GM12878 (cell line): Measurements from ENCODE around the gene C1QTNF5. TPM values are rescaled to one million over a fixed set of nuclear protein-coding genes. Genes with fewer than 3 reads are reported as not detected.

Experiments used
- ATAC-seq: fragments of 200-7000 bp; cut with Tn5 transposase; 3 replicates; pipeline ENCODE4 v1.9.1; 2020; ENCODE audit warnings: mild to moderate bottlenecking, moderate library complexity
- BruUV-seq: library from RNA; stranded (reverse); fragments of 400-500 nt; replicated peaks from 2 replicates; lab custom pipeline; 2021; lab: Mats Ljungman, UMichigan
- CTCF ChIA-PET: fragments of 300-600 bp; sonication (Branson Sonifier 250); formaldehyde crosslinking; extraction: SDS; loops from one replicate; lab custom pipeline; 2021; ENCODE audit warnings: inconsistent platforms; lab: Yijun Ruan, JAX
- POLR2A ChIA-PET: fragments of 350-600 bp; formaldehyde crosslinking; extraction: SDS; loops from one replicate; lab custom pipeline; 2021; ENCODE audit warnings: inconsistent platforms; lab: Charles Lee
- RAD21 ChIA-PET: fragments of 300-600 bp; sonication (Branson Sonifier 250); formaldehyde crosslinking; loops from one replicate; lab custom pipeline; 2023; ENCODE audit warnings: antibody characterized with exemption; ENCODE audit not compliant: unreplicated experiment; lab: Charles Lee
- SMC1A ChIA-PET: fragments of 300-600 bp; sonication (Branson Sonifier 250); formaldehyde crosslinking; loops from one replicate; lab custom pipeline; 2023; ENCODE audit not compliant: unreplicated experiment, uncharacterized antibody; lab: Charles Lee
- DNase-seq: peaks from one replicate; pipeline ENCODE4 v3.0.0-alpha.2; 2011; ENCODE audit warnings: low read depth, low spot score
- FAIRE-seq: peaks from 3 replicates; lab custom pipeline; 2011; peaks lifted over from hg19 to GRCh38; lab: Jason Lieb, UNC
- H2AFZ ChIP-seq: 2 replicates; pipeline ENCODE4 v1.6.0; 2011; ENCODE audit warnings: low read depth, low read length, control low read depth; ENCODE audit not compliant: control insufficient read depth
- H3K27ac ChIP-seq: 2 replicates; pipeline ENCODE4 v1.5.1; 2011; ENCODE audit warnings: control low read depth; ENCODE audit not compliant: control insufficient read depth, insufficient read depth
- H3K27me3 ChIP-seq, 2 experiments: replicated peaks in 1 of 2; 2 replicates each; pipeline versions ENCODE4 v1.6.0 to v1.6.1; 2011; ENCODE audit warnings: low read length in 1 of 2; ENCODE audit not compliant: control insufficient read depth in 2 of 2, insufficient read depth in 2 of 2
- H3K36me3 ChIP-seq, 2 experiments: 2 replicates each; pipeline ENCODE4 v1.5.1; 2011; ENCODE audit warnings: low read length in 1 of 2; ENCODE audit not compliant: control insufficient read depth in 2 of 2, insufficient read depth in 2 of 2
- H3K4me1 ChIP-seq: 2 replicates; pipeline ENCODE4 v1.6.1; 2011; ENCODE audit warnings: mild to moderate bottlenecking, low read length, moderate library complexity, mixed read lengths; ENCODE audit not compliant: control insufficient read depth, insufficient read depth
- H3K4me2 ChIP-seq: 2 replicates; pipeline ENCODE4 v1.6.0; 2011; ENCODE audit warnings: control low read depth; ENCODE audit not compliant: control insufficient read depth, insufficient read depth
- H3K4me3 ChIP-seq: fragments of 200-600 bp; sonication (generic); 2 replicates; pipeline ENCODE4 v1.5.1; 2016
- H3K79me2 ChIP-seq: 2 replicates; pipeline ENCODE4 v1.6.0; 2011; ENCODE audit warnings: low read length; ENCODE audit not compliant: control insufficient read depth, insufficient read depth
- H3K9ac ChIP-seq: 2 replicates; pipeline ENCODE4 v1.8.0; 2011; ENCODE audit warnings: low read length, control low read depth, mixed read lengths; ENCODE audit not compliant: control insufficient read depth, insufficient read depth
- H3K9me3 ChIP-seq: replicated peaks from 3 replicates; pipeline ENCODE4 v1.5.1; 2011; ENCODE audit warnings: mild to moderate bottlenecking, low read length; ENCODE audit not compliant: control insufficient read depth, insufficient read depth
- H4K20me1 ChIP-seq: 2 replicates; pipeline ENCODE4 v1.6.0; 2011; ENCODE audit not compliant: control insufficient read depth, insufficient read depth
- ASH2L ChIP-seq: fragments of 300-600, 200-600 bp; sonication (generic); IDR thresholded peaks from 2 replicates; pipeline ENCODE4 v1.6.1; 2017; ENCODE audit warnings: low read depth, mild to moderate bottlenecking, borderline replicate concordance
- CHD1 ChIP-seq: IDR thresholded peaks from 2 replicates; pipeline ENCODE4 v1.6.1; 2012; ENCODE audit warnings: low read depth, low read length, improper control_type of control experiment
- RCOR1 ChIP-seq: conservative IDR thresholded peaks from 2 replicates; pipeline ENCODE4 v1.6.1; 2012; ENCODE audit warnings: low read depth, low read length, improper control_type of control experiment
- WGBS: methylation state at CpG from one replicate; pipeline ENCODE4 v1.1.6; 2016; ENCODE audit warnings: low lambda C conversion rate; ENCODE audit not compliant: insufficient replicate concordance, insufficient coverage; ENCODE audit errors: missing lambda C conversion rate; 5-methylcytosine and 5-hydroxymethylcytosine counted together
- in situ Hi-C: fragments of 300-500 bp; cut with MboI; formaldehyde crosslinking; loops from 9 replicates; pipeline ENCODE4 v1.14.3; 2018; ENCODE audit warnings: mixed read lengths
- intact Hi-C: fragments of 100-400 bp; cut with micrococcal nuclease; formaldehyde crosslinking; loops from one replicate; pipeline ENCODE4 v1.14.2; 2022; ENCODE audit not compliant: unreplicated experiment
- polyA plus RNA-seq, 11 experiments: library from polyadenylated mRNA; depleted of rRNA in 4 of 11; unstranded in 6 of 11; stranded (reverse) in 5 of 11; fragments of >200 nt; fragmentation: Nextera tagmentation in 4 of 11; fragmentation: Illumina TruSeq in 1 of 11; extraction: Ambion mirVana in 4 of 11; extraction: Trizol in 1 of 11; gene quantifications; 1 replicate in 1 of 11; 2 replicates in 10 of 11; pipeline versions ENCODE4 v1.2.1 to v1.2.3, GENCODE V29; 2011 to 2016; ENCODE audit warnings: inconsistent platforms in 2 of 11, missing spikeins in 2 of 11, low read depth in 1 of 11
- total RNA-seq, 4 experiments: library from RNA; depleted of rRNA in 3 of 4; stranded (reverse); fragments of >200 nt in 3 of 4; fragmentation: Illumina TruSeq in 1 of 4; extraction: Trizol in 1 of 4; gene quantifications; 2 replicates each; pipeline versions ENCODE4 v1.2.1 to v1.2.3, GENCODE V29; 2013 to 2021
- TF ChIP-seq, protein P1 (sequence below): IDR thresholded peaks from 2 replicates; pipeline ENCODE4 v1.6.1; 2012; ENCODE audit warnings: improper control_type of control experiment, low read depth, low read length; ENCODE audit not compliant: insufficient replicate concordance
- TF ChIP-seq, protein P2 (sequence below): fragments of 450-650 bp; IDR thresholded peaks from 2 replicates; pipeline ENCODE4 v1.6.1; 2017; ENCODE audit warnings: antibody characterized with exemption, mild to moderate bottlenecking, moderate library complexity
- TF ChIP-seq, protein P3 (sequence below): fragments of 450-650 bp; IDR thresholded peaks from 2 replicates; pipeline ENCODE4 v1.6.1; 2016; ENCODE audit warnings: mild to moderate bottlenecking, moderate library complexity, borderline replicate concordance

The C1QTNF5 gene
- total and polyA plus RNA-seq, 10 of the 15 experiments (the other 5 are each of a cell fraction or from before 2014, with no cell fraction given), result not detected

DNA sequence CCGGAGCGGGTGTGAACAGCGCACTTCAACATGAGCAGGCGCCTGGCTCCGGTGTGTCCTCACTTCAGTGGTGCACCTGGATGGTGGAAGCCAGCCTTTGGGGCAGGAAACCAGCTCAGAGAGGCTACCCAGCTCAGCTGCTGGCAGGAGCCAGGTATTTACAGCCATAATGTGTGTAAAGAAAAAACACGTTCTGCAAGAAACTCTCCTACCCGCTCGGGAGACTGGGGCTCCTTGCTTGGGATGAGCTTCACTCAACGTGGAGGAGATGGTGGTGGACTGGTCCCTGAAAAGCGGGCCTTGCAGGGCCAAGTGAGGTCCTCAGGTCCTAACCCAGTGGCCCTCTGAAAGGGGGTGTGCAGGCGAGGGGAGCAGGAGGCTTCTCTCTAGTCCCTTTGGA lies 31.3 kb downstream of the C1QTNF5 start (continued):
- TF ChIP-seq, protein P1, sequence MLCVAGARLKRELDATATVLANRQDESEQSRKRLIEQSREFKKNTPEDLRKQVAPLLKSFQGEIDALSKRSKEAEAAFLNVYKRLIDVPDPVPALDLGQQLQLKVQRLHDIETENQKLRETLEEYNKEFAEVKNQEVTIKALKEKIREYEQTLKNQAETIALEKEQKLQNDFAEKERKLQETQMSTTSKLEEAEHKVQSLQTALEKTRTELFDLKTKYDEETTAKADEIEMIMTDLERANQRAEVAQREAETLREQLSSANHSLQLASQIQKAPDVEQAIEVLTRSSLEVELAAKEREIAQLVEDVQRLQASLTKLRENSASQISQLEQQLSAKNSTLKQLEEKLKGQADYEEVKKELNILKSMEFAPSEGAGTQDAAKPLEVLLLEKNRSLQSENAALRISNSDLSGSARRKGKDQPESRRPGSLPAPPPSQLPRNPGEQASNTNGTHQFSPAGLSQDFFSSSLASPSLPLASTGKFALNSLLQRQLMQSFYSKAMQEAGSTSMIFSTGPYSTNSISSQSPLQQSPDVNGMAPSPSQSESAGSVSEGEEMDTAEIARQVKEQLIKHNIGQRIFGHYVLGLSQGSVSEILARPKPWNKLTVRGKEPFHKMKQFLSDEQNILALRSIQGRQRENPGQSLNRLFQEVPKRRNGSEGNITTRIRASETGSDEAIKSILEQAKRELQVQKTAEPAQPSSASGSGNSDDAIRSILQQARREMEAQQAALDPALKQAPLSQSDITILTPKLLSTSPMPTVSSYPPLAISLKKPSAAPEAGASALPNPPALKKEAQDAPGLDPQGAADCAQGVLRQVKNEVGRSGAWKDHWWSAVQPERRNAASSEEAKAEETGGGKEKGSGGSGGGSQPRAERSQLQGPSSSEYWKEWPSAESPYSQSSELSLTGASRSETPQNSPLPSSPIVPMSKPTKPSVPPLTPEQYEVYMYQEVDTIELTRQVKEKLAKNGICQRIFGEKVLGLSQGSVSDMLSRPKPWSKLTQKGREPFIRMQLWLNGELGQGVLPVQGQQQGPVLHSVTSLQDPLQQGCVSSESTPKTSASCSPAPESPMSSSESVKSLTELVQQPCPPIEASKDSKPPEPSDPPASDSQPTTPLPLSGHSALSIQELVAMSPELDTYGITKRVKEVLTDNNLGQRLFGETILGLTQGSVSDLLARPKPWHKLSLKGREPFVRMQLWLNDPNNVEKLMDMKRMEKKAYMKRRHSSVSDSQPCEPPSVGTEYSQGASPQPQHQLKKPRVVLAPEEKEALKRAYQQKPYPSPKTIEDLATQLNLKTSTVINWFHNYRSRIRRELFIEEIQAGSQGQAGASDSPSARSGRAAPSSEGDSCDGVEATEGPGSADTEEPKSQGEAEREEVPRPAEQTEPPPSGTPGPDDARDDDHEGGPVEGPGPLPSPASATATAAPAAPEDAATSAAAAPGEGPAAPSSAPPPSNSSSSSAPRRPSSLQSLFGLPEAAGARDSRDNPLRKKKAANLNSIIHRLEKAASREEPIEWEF, result no peak

DNA sequence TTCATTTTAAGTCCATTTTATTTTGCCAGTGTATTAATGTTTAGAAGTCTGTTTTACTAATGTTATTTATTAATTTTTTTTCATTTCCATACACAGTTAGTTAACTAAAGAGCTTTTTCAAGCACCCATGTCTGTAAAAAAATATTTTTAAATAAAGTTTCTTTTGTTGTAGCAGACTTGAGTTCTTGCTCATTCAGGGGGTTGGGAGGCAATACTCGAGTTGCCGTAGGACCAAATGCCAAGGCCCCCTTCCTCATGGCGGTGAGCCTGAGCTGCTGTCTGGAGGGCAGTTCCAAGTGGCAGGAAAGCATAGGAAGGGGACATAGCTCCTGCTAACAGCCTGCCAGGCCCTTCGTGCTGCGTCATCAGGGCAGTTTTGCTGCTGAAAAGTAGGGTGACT lies 32.7 kb downstream of the C1QTNF5 start:
- H3K4me2 ChIP-seq, result no peak overlapping the region
- ATAC-seq (no peak), DNase-seq (no peak), FAIRE-seq (no peak)
- H3K9ac ChIP-seq, result no peak overlapping the region
- intact Hi-C loops, result no loop called here
- no peaks in the 10 kb centered on the region for H3K4me1 ChIP-seq
- WGBS, result 97% methylated on average over 5 of the region's 5 CpGs
- H3K4me3 ChIP-seq, result no peak overlapping the region
- no peaks in the 10 kb centered on the region for H3K9me3 ChIP-seq
- ChIA-PET POLR2A (interaction anchor here (0.6 kb wide), 1 partner anchor 839 kb away, joined by 3 read pairs; no protein-coding TSS in a partner anchor), RAD21 (interaction anchor here (0.9 to 1.6 kb wide), 4 partner anchors 11 to 102 kb away, joined by 3 to 4 read pairs (median 3); partner anchors contain the start of gene CBL)
- H2AFZ ChIP-seq, result no peak overlapping the region
- no peaks in the 10 kb centered on the region for H4K20me1 ChIP-seq
- H3K27me3 ChIP-seq, result no peaks in the 10 kb centered on the region
- H3K79me2 ChIP-seq, result no peaks in the 10 kb centered on the region
- no TSS peak for BruUV-seq
- H3K27ac ChIP-seq, result no peak overlapping the region
- TF ChIP-seq, protein P2, sequence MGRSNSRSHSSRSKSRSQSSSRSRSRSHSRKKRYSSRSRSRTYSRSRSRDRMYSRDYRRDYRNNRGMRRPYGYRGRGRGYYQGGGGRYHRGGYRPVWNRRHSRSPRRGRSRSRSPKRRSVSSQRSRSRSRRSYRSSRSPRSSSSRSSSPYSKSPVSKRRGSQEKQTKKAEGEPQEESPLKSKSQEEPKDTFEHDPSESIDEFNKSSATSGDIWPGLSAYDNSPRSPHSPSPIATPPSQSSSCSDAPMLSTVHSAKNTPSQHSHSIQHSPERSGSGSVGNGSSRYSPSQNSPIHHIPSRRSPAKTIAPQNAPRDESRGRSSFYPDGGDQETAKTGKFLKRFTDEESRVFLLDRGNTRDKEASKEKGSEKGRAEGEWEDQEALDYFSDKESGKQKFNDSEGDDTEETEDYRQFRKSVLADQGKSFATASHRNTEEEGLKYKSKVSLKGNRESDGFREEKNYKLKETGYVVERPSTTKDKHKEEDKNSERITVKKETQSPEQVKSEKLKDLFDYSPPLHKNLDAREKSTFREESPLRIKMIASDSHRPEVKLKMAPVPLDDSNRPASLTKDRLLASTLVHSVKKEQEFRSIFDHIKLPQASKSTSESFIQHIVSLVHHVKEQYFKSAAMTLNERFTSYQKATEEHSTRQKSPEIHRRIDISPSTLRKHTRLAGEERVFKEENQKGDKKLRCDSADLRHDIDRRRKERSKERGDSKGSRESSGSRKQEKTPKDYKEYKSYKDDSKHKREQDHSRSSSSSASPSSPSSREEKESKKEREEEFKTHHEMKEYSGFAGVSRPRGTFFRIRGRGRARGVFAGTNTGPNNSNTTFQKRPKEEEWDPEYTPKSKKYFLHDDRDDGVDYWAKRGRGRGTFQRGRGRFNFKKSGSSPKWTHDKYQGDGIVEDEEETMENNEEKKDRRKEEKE, result no peak
- no peak for TF ChIP-seq CHD1
- TF ChIP-seq RCOR1, result no peak
- no peak for TF ChIP-seq ASH2L
- TF ChIP-seq, protein P3, sequence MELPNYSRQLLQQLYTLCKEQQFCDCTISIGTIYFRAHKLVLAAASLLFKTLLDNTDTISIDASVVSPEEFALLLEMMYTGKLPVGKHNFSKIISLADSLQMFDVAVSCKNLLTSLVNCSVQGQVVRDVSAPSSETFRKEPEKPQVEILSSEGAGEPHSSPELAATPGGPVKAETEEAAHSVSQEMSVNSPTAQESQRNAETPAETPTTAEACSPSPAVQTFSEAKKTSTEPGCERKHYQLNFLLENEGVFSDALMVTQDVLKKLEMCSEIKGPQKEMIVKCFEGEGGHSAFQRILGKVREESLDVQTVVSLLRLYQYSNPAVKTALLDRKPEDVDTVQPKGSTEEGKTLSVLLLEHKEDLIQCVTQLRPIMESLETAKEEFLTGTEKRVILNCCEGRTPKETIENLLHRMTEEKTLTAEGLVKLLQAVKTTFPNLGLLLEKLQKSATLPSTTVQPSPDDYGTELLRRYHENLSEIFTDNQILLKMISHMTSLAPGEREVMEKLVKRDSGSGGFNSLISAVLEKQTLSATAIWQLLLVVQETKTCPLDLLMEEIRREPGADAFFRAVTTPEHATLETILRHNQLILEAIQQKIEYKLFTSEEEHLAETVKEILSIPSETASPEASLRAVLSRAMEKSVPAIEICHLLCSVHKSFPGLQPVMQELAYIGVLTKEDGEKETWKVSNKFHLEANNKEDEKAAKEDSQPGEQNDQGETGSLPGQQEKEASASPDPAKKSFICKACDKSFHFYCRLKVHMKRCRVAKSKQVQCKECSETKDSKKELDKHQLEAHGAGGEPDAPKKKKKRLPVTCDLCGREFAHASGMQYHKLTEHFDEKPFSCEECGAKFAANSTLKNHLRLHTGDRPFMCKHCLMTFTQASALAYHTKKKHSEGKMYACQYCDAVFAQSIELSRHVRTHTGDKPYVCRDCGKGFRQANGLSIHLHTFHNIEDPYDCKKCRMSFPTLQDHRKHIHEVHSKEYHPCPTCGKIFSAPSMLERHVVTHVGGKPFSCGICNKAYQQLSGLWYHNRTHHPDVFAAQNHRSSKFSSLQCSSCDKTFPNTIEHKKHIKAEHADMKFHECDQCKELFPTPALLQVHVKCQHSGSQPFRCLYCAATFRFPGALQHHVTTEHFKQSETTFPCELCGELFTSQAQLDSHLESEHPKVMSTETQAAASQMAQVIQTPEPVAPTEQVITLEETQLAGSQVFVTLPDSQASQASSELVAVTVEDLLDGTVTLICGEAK, result no peak; the same call in 1 of the 2 replicates
- TF ChIP-seq, all 136 proteins: peak for 0
- SMC1A ChIA-PET, result interaction anchor here (0.6 to 2.7 kb wide), 6 partner anchors 14 to 160 kb away, joined by 3 to 8 read pairs (median 4); no protein-coding TSS in a partner anchor
- CTCF ChIA-PET, result interaction anchor here (0.8 to 5.1 kb wide), 13 partner anchors 8 to 240 kb away, joined by 3 to 45 read pairs (median 3); partner anchors contain the start of genes HMBS and VPS11
- peaks cover 11 to 14% of the 10 kb centered on the region in 2 experiments; a peak in 3 of 4 replicates for H3K36me3 ChIP-seq
- in situ Hi-C loops, result no loop called here
